Measurements from ENCODE around the gene PARVG. TPM values are rescaled to one million over a fixed set of nuclear protein-coding genes. Genes with fewer than 3 reads are reported as not detected.

The PARVG gene
- polyA plus RNA-seq, 2 donors, result 3.1 to 4.4 TPM

- Histone ChIP-seq H3K27me3 (ENCODE audit: control insufficient read depth in 1 of 2, insufficient read depth in 2 of 2, low read length in 2 of 2) (no peaks in the 10 kb centered on the region), H3K36me3 (ENCODE audit: control insufficient read depth in 2 of 2, insufficient read depth in 2 of 2, low read length in 1 of 2) (no peaks in the 10 kb centered on the region), H3K4me1 (ENCODE audit: control insufficient read depth in 2 of 2, insufficient read depth in 2 of 2, low read length in 1 of 2) (no peaks in the 10 kb centered on the region), H3K9me3 (ENCODE audit: control insufficient read depth in 2 of 2, insufficient read depth in 1 of 2, low read depth in 1 of 2, low read length in 1 of 2) (peaks cover 0 to 1% of the 10 kb centered on the region in 2 donors), H3K27ac (ENCODE audit: low read depth in 2 of 2, low read length in 1 of 2) (no peak overlapping the region), H3K4me3 (ENCODE audit: low read depth in 1 of 2, low read length in 2 of 2) (no peak overlapping the region)
- 90 to 93% methylated on average over 3 of the region's 3 CpGs for WGBS, 2 donors
Measured at GRCh38 chr22:44213489-44214043, 32.8 kb downstream of the PARVG start.

- H3K9me3 ChIP-seq (ENCODE audit: control insufficient read depth in 2 of 2, insufficient read depth in 1 of 2, low read depth in 1 of 2, low read length in 1 of 2), result peaks cover 0 to 1% of the 10 kb centered on the region in 2 donors
- H3K27me3 ChIP-seq (ENCODE audit: control insufficient read depth in 1 of 2, insufficient read depth in 2 of 2, low read length in 2 of 2), result no peaks in the 10 kb centered on the region
Measured at GRCh38 chr22:44214187-44214586, 33.5 kb downstream of the PARVG start.

GRCh38 chr22:44214764-44215163 lies 34.0 kb downstream of the PARVG start:
- Histone ChIP-seq H3K4me1 (ENCODE audit: control insufficient read depth in 2 of 2, insufficient read depth in 2 of 2, low read length in 1 of 2) (no peaks in the 10 kb centered on the region), H3K4me3 (ENCODE audit: low read depth in 1 of 2, low read length in 2 of 2) (no peak overlapping the region), H3K9me3 (ENCODE audit: control insufficient read depth in 2 of 2, insufficient read depth in 1 of 2, low read depth in 1 of 2, low read length in 1 of 2) (peaks cover 0 to 1% of the 10 kb centered on the region in 2 donors), H3K27me3 (ENCODE audit: control insufficient read depth in 1 of 2, insufficient read depth in 2 of 2, low read length in 2 of 2) (no peaks in the 10 kb centered on the region), H3K36me3 (ENCODE audit: control insufficient read depth in 2 of 2, insufficient read depth in 2 of 2, low read length in 1 of 2) (no peaks in the 10 kb centered on the region), H3K27ac (ENCODE audit: low read depth in 2 of 2, low read length in 1 of 2) (no peak overlapping the region)
- 79 to 86% methylated on average over 6 of the region's 6 CpGs for WGBS, 2 donors

More at GRCh38 chr22:44214187-44214586, 33.5 kb downstream of the PARVG start:
- Histone ChIP-seq H3K4me1 (ENCODE audit: control insufficient read depth in 2 of 2, insufficient read depth in 2 of 2, low read length in 1 of 2) (no peaks in the 10 kb centered on the region), H3K36me3 (ENCODE audit: control insufficient read depth in 2 of 2, insufficient read depth in 2 of 2, low read length in 1 of 2) (no peaks in the 10 kb centered on the region), H3K4me3 (ENCODE audit: low read depth in 1 of 2, low read length in 2 of 2) (no peak overlapping the region), H3K27ac (ENCODE audit: low read depth in 2 of 2, low read length in 1 of 2) (no peak overlapping the region)
- WGBS, 2 donors, result 89 to 91% methylated on average over 3 of the region's 3 CpGs

GRCh38 chr22:44215287-44215686 lies 34.6 kb downstream of the PARVG start:
- H3K4me3 ChIP-seq (ENCODE audit: low read depth in 1 of 2, low read length in 2 of 2), result no peak overlapping the region
- H3K27me3 ChIP-seq (ENCODE audit: control insufficient read depth in 1 of 2, insufficient read depth in 2 of 2, low read length in 2 of 2), result no peaks in the 10 kb centered on the region
- no peak overlapping the region for H3K27ac ChIP-seq (ENCODE audit: low read depth in 2 of 2, low read length in 1 of 2)
- peaks cover 0 to 1% of the 10 kb centered on the region in 2 donors for H3K9me3 ChIP-seq (ENCODE audit: control insufficient read depth in 2 of 2, insufficient read depth in 1 of 2, low read depth in 1 of 2, low read length in 1 of 2)
- no peaks in the 10 kb centered on the region for H3K36me3 ChIP-seq (ENCODE audit: control insufficient read depth in 2 of 2, insufficient read depth in 2 of 2, low read length in 1 of 2)
- H3K4me1 ChIP-seq (ENCODE audit: control insufficient read depth in 2 of 2, insufficient read depth in 2 of 2, low read length in 1 of 2), result no peaks in the 10 kb centered on the region
- 83 to 93% methylated on average over 4 of the region's 4 CpGs for WGBS, 2 donors

- Histone ChIP-seq H3K36me3 (ENCODE audit: control insufficient read depth in 2 of 2, insufficient read depth in 2 of 2, low read length in 1 of 2) (no peaks in the 10 kb centered on the region), H3K27me3 (ENCODE audit: control insufficient read depth in 1 of 2, insufficient read depth in 2 of 2, low read length in 2 of 2) (no peaks in the 10 kb centered on the region), H3K4me3 (ENCODE audit: low read depth in 1 of 2, low read length in 2 of 2) (no peak overlapping the region), H3K27ac (ENCODE audit: low read depth in 2 of 2, low read length in 1 of 2) (no peak overlapping the region), H3K9me3 (ENCODE audit: control insufficient read depth in 2 of 2, insufficient read depth in 1 of 2, low read depth in 1 of 2, low read length in 1 of 2) (peaks cover 0 to 10% of the 10 kb centered on the region in 2 donors), H3K4me1 (ENCODE audit: control insufficient read depth in 2 of 2, insufficient read depth in 2 of 2, low read length in 1 of 2) (no peaks in the 10 kb centered on the region)
- 73 to 76% methylated on average over 7 of the region's 7 CpGs for WGBS, 2 donors
Measured at GRCh38 chr22:44217346-44217745, 36.6 kb downstream of the PARVG start.

- Histone ChIP-seq H3K27ac (ENCODE audit: low read depth in 2 of 2, low read length in 1 of 2) (no peak overlapping the region), H3K36me3 (ENCODE audit: control insufficient read depth in 2 of 2, insufficient read depth in 2 of 2, low read length in 1 of 2) (no peaks in the 10 kb centered on the region), H3K4me3 (ENCODE audit: low read depth in 1 of 2, low read length in 2 of 2) (no peak overlapping the region), H3K9me3 (ENCODE audit: control insufficient read depth in 2 of 2, insufficient read depth in 1 of 2, low read depth in 1 of 2, low read length in 1 of 2) (peaks cover 0 to 10% of the 10 kb centered on the region in 2 donors), H3K27me3 (ENCODE audit: control insufficient read depth in 1 of 2, insufficient read depth in 2 of 2, low read length in 2 of 2) (no peaks in the 10 kb centered on the region), H3K4me1 (ENCODE audit: control insufficient read depth in 2 of 2, insufficient read depth in 2 of 2, low read length in 1 of 2) (no peaks in the 10 kb centered on the region)
- WGBS, 2 donors, result 88 to 94% methylated on average over 6 of the region's 6 CpGs
Measured at GRCh38 chr22:44218071-44218470, 37.3 kb downstream of the PARVG start.

- Histone ChIP-seq H3K4me1 (ENCODE audit: control insufficient read depth in 2 of 2, insufficient read depth in 2 of 2, low read length in 1 of 2) (no peaks in the 10 kb centered on the region), H3K4me3 (ENCODE audit: low read depth in 1 of 2, low read length in 2 of 2) (no peak overlapping the region), H3K9me3 (ENCODE audit: control insufficient read depth in 2 of 2, insufficient read depth in 1 of 2, low read depth in 1 of 2, low read length in 1 of 2) (peaks cover 0 to 10% of the 10 kb centered on the region in 2 donors), H3K27ac (ENCODE audit: low read depth in 2 of 2, low read length in 1 of 2) (no peak overlapping the region), H3K36me3 (ENCODE audit: control insufficient read depth in 2 of 2, insufficient read depth in 2 of 2, low read length in 1 of 2) (no peaks in the 10 kb centered on the region), H3K27me3 (ENCODE audit: control insufficient read depth in 1 of 2, insufficient read depth in 2 of 2, low read length in 2 of 2) (no peaks in the 10 kb centered on the region)
- WGBS, 2 donors, result 81 to 84% methylated on average over 21 of the region's 21 CpGs
Measured at GRCh38 chr22:44219101-44219870, 38.6 kb downstream of the PARVG start.

- H3K4me1 ChIP-seq (ENCODE audit: control insufficient read depth in 2 of 2, insufficient read depth in 2 of 2, low read length in 1 of 2), result no peaks in the 10 kb centered on the region
- no peak overlapping the region for H3K4me3 ChIP-seq (ENCODE audit: low read depth in 1 of 2, low read length in 2 of 2)
- 76 to 82% methylated on average over 23 of the region's 23 CpGs for WGBS, 2 donors
- H3K27ac ChIP-seq (ENCODE audit: low read depth in 2 of 2, low read length in 1 of 2), result no peak overlapping the region
- no peaks in the 10 kb centered on the region for H3K36me3 ChIP-seq (ENCODE audit: control insufficient read depth in 2 of 2, insufficient read depth in 2 of 2, low read length in 1 of 2)
- peaks cover 0 to 9% of the 10 kb centered on the region in 2 donors for H3K9me3 ChIP-seq (ENCODE audit: control insufficient read depth in 2 of 2, insufficient read depth in 1 of 2, low read depth in 1 of 2, low read length in 1 of 2)
- H3K27me3 ChIP-seq (ENCODE audit: control insufficient read depth in 1 of 2, insufficient read depth in 2 of 2, low read length in 2 of 2), result no peaks in the 10 kb centered on the region
Measured at GRCh38 chr22:44220727-44221680, 40.3 kb downstream of the PARVG start.

- no peak overlapping the region for H3K4me3 ChIP-seq (ENCODE audit: low read depth in 1 of 2, low read length in 2 of 2)
- no peaks in the 10 kb centered on the region for H3K27me3 ChIP-seq (ENCODE audit: control insufficient read depth in 1 of 2, insufficient read depth in 2 of 2, low read length in 2 of 2)
- no peaks in the 10 kb centered on the region for H3K36me3 ChIP-seq (ENCODE audit: control insufficient read depth in 2 of 2, insufficient read depth in 2 of 2, low read length in 1 of 2)
- no peaks in the 10 kb centered on the region for H3K4me1 ChIP-seq (ENCODE audit: control insufficient read depth in 2 of 2, insufficient read depth in 2 of 2, low read length in 1 of 2)
- peaks cover 0 to 9% of the 10 kb centered on the region in 2 donors for H3K9me3 ChIP-seq (ENCODE audit: control insufficient read depth in 2 of 2, insufficient read depth in 1 of 2, low read depth in 1 of 2, low read length in 1 of 2)
- 85 to 91% methylated on average over 11 of the region's 11 CpGs for WGBS, 2 donors
- no peak overlapping the region for H3K27ac ChIP-seq (ENCODE audit: low read depth in 2 of 2, low read length in 1 of 2)
Measured at GRCh38 chr22:44221710-44222475, 41.2 kb downstream of the PARVG start.
